Heart right ventricle (tissue), 16 donors: Measurements from ENCODE around the gene SCFD1. TPM values are rescaled to one million over a fixed set of nuclear protein-coding genes. Genes with fewer than 3 reads are reported as not detected.
"Not testable (repeated sequence)": the region's sequence is repeated elsewhere in the genome, so short reads cannot be mapped to it uniquely, and the experiment has no call there.

Experiments used
- ATAC-seq, 8 donors: fragments of 200-7000 bp; cut with Tn5 transposase; one replicate each; pipeline ENCODE4 v1.9.1; 2020; ENCODE audit warnings: mild to moderate bottlenecking in 8 of 8, moderate library complexity in 8 of 8, moderate number of reproducible peaks in 1 of 8
- DNase-seq, 2 donors: peaks; one replicate each; pipeline ENCODE4 v3.0.0-alpha.2; 2020
- H3K27ac ChIP-seq, 10 donors: fragments of 200-600 bp; sonication (generic) in 2 of 10; one replicate each; pipeline versions ENCODE4 v1.5.0 to v1.8.0; 2020 to 2022; ENCODE audit warnings: mild to moderate bottlenecking in 3 of 10
- H3K27me3 ChIP-seq, 7 donors: fragments of 200-600 bp; one replicate each; pipeline ENCODE4 v1.8.0; 2021 to 2022; ENCODE audit warnings: mild to moderate bottlenecking in 2 of 7
- H3K36me3 ChIP-seq, 9 donors: fragments of 200-600 bp; sonication (generic) in 1 of 9; one replicate each; pipeline versions ENCODE4 v1.5.0 to v1.8.0; 2020 to 2022; ENCODE audit warnings: mild to moderate bottlenecking in 2 of 9
- H3K4me1 ChIP-seq, 9 donors: fragments of 200-600 bp; sonication (generic) in 1 of 9; one replicate each; pipeline versions ENCODE4 v1.5.0 to v1.8.0; 2020 to 2022; ENCODE audit warnings: mild to moderate bottlenecking in 4 of 9
- H3K4me3 ChIP-seq, 10 donors: fragments of 200-600 bp; sonication (generic) in 2 of 10; one replicate each; pipeline versions ENCODE4 v1.5.0 to v1.8.0; 2020 to 2022; ENCODE audit warnings: mild to moderate bottlenecking in 7 of 10, moderate library complexity in 2 of 10
- H3K9me3 ChIP-seq, 11 donors: fragments of 200-600 bp in 10 of 11; sonication (generic) in 2 of 11; one replicate each; pipeline versions ENCODE4 v1.5.0 to v1.8.0; 2013 to 2022; ENCODE audit warnings: mild to moderate bottlenecking in 2 of 11, control low read depth in 1 of 11, moderate library complexity in 1 of 11
- CTCF ChIP-seq, 9 donors: fragments of 200-600 bp; sonication (generic) in 2 of 9; IDR thresholded peaks; one replicate each; pipeline versions ENCODE4 v1.5.0 to v1.8.0; 2021 to 2022; ENCODE audit warnings: antibody characterized with exemption in 9 of 9, mild to moderate bottlenecking in 5 of 9, moderate library complexity in 1 of 9
- WGBS, 2 donors: extraction: QIAGEN DNeasy Blood & Tissue Kit; methylation state at CpG; one replicate each; pipeline ENCODE4 v1.1.7; 2013; ENCODE audit warnings: inconsistent platforms in 1 of 2; 5-methylcytosine and 5-hydroxymethylcytosine counted together
- intact Hi-C, 10 donors: fragments of 100-400 bp; cut with DNase I; formaldehyde crosslinking; loops; one replicate each; pipeline versions ENCODE4 v1.11.1 to v1.14.2; 2022
- polyA plus RNA-seq, 2 donors: library from polyadenylated mRNA; stranded (reverse); fragments of 200-250 nt; gene quantifications; one replicate each; pipeline ENCODE4 v1.2.3, GENCODE V29; 2013
- total RNA-seq, 10 donors: library from RNA; stranded (reverse); fragmentation: NEBNext Ultra II Directional in 3 of 10; extraction: Animal tissue kit (Norgen Biotek cat#: 25700) in 3 of 10; gene quantifications; one replicate each; pipeline versions ENCODE4 v1.2.1 to v1.2.4, GENCODE V29; 2021 to 2023
- donor health status: Arrhythmogenic right ventricular cardiomyopathy.
- donor health status: ischemic (EF 13 %, LVEDD 7.1; RV severe dilation, severe dysfunction).
- donor health status: healthy with polysubstance abuse.
- donor health status: DM: no; HTN: yes; CAD: no.
- donor health status: DM: no; HTN: no; CAD: no.
- donor health status: ischemic (EF 25% LVEDD 6.9; RV normal size, moderate dysfunction).
- donor health status: ischemic (EF 25% LVEDD 5.7; RV mildly dilated, moderate dysfunction).
- donor health status: healthy.
- donor health status: DM: yes; HTN: yes; CAD: no.
- donor health status: Ischemic cardiomyopathy.
- donor health status: ischemic (EF 35%, LVEDD 5.7; RV mildly dilated, moderate dysfunction).
- donor health status: nonischemic (EF 11% LVEDD 7.7; RV severe dilation, severe dysfunction).
- donor health status: DM: yes; HTN: yes; CAD: no.
- donor health status: PGD.
- donor health status: ischemic (EF 29% LVEDD 5.4; RV normal size, mild dysfunction).
- donor health status: nonischemic (EF 23%, LVEDD 6.1; RV moderate dilation, normal function).

Gene SCFD1
- total and polyA plus RNA-seq, 12 donors: 40.1 to 98.6 (median 47.1) TPM

GRCh38 chr14:30600922-30601918, 20.9 kb upstream of the SCFD1 start:
- TF ChIP-seq CTCF (IDR thresholded peaks at IDR 0.05): no peak
- intact Hi-C loops: no loop called here
- no peaks in the 10 kb centered on the region for H3K27me3 ChIP-seq
- WGBS, 2 donors: 93 to 94% methylated on average over 8 of the region's 8 CpGs
- H3K4me1 ChIP-seq: no peaks in the 10 kb centered on the region
- H3K4me3 ChIP-seq: no peak overlapping the region
- H3K36me3 ChIP-seq: peaks cover 0 to 93% (median 30%) of the 10 kb centered on the region in 9 donors
- DNase-seq: no peak
- no peaks in the 10 kb centered on the region for H3K9me3 ChIP-seq
- no peak for ATAC-seq
- H3K27ac ChIP-seq: no peak overlapping the region

DNA sequence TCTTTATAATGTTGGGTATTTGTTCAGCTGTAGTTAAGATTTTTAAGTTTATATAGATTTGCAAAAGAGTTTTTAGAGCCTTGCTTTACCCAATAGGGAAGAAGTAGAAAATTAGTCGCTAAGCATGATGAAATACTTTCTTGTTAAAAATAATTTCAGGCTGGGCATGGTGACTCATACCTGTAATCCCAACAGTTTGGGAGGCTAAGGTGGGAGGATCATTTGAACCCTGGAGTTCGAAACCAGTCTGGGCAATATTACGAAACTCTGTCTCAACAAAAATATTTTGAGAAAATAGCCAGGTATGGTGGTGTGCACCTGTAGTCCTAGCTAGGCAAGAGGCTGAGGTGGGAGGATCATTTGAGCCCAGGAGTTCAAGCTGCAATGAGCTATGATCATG, 18.7 kb upstream of the SCFD1 start:
- H3K4me3 ChIP-seq: no peak overlapping the region
- no peak for TF ChIP-seq CTCF (IDR thresholded peaks at IDR 0.05)
- H3K36me3 ChIP-seq: peaks cover 0 to 100% (median 30%) of the 10 kb centered on the region in 9 donors
- intact Hi-C loops: no loop called here
- no peak overlapping the region for H3K27ac ChIP-seq
- ATAC-seq (no peak), DNase-seq (no peak)
- H3K4me1 ChIP-seq: no peaks in the 10 kb centered on the region
- no peaks in the 10 kb centered on the region for H3K27me3 ChIP-seq
- 96 to 97% methylated on average over 3 of the region's 3 CpGs for WGBS, 2 donors
- no peaks in the 10 kb centered on the region for H3K9me3 ChIP-seq

DNA sequence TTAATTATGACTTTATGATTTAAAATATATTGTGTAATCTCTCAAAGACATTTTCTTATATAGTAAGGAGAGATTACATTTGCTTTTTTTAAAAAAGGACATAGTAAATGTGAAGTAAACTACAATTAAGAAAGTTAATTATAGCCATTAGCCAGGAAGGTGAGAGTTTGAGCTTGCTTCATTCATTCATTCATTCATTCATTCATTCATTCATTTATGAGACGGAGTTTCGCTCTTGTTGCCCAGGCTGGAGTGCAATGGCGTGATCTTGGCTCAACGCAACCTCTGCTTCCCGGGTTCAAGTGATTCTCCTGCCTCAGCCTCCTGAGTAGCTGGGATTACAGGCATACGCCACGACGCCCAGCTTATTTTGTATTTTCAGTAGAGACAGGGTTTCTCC, 17.4 kb upstream of the SCFD1 start:
- DNase-seq, H3K4me3 ChIP-seq, H3K9me3 ChIP-seq, intact Hi-C loops, H3K27me3 ChIP-seq, ATAC-seq, H3K27ac ChIP-seq, H3K4me1 ChIP-seq: not testable (repeated sequence)
- 95 to 99% methylated on average over 8 of the region's 8 CpGs for WGBS, 2 donors
- peaks cover 0 to 93% (median 24%) of the 10 kb centered on the region in 9 donors for H3K36me3 ChIP-seq

GRCh38 chr14:30607156-30607780, 14.9 kb upstream of the SCFD1 start:
- Histone ChIP-seq H3K27me3 (no peaks in the 10 kb centered on the region), H3K9me3 (no peaks in the 10 kb centered on the region), H3K4me3 (no peak overlapping the region), H3K36me3 (peaks cover 0 to 85% (median 17%) of the 10 kb centered on the region in 9 donors), H3K4me1 (peaks cover 0 to 11% (median 0%) of the 10 kb centered on the region in 9 donors), H3K27ac (no peak overlapping the region)
- DNase-seq (no peak), ATAC-seq (no peak)
- intact Hi-C loops: no loop called here
- WGBS, 2 donors: 97 to 99% methylated on average over 1 of the region's 1 CpG
- no peak for TF ChIP-seq CTCF (IDR thresholded peaks at IDR 0.05)
